ENCODE data around the gene SLC45A1.
"Not testable (repeated sequence)": the region's sequence is repeated elsewhere in the genome, so short reads cannot be mapped to it uniquely, and the experiment has no call there.

The SLC45A1 gene

DNA sequence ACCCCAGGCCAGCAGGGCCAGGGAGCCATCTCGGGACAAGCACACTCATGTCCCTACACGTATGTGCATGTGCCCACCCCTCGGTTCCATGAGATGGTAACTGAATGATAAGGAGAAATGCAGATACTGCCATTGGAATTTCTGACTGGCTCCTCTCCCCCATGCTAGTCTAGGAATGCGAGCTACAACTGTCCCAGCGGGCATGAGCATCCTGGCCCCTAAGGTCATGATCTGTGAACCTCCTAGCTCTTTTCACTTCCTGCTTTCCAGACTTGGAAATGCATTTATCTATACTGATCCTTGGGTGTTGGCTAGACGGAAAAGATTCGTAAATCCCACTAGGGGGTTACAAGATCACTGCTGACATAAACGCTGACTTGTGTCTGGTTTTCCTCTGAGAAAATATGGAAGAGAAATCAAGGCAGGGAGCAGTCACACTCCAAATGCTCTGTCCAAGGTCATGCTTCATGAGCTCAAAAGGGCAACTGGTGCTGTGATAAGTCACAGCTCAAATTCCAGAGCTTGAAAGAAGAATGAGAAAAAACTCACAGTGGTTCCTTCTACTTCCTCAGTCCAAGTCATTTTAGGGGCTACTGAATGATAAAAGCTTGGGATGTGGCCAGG, 49.8 kb downstream of the SLC45A1 start:
- DNase-seq (ENCODE audit: low spot score) = no peak

DNA sequence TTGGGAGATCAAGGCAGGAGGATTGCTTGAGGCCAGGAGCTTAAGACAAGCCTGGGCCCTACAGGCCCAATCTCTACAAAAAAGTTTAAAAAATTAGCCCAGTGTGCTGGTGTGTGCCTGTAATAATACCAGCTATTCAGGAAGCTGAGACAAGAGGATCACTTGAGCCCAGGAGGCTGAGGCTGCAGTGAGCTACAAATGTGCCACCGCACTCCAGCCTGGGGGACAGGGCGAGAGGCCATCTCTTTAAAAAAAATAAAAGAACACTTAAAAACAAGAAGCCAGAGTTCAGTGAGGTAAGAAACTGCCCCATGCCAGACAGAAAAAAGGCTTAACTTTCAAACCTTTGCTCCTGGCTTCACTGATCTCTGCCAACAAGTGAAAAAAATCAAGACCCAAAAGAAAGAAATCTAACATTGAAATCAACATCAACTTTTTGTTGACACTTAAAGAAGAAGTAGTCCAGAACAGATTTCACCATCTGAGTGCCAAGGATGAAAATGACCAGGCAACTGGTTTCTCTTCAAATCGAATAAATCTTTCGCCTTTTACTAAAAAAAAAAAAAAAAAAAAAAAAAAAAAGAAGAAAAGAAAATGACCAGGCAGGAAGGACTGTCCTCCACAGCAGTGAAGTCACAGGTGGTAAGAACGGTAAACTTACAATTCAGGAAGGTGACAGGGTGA, 51.2 kb downstream of the SLC45A1 start:
- DNase-seq (ENCODE audit: low spot score) = no peak

DNA sequence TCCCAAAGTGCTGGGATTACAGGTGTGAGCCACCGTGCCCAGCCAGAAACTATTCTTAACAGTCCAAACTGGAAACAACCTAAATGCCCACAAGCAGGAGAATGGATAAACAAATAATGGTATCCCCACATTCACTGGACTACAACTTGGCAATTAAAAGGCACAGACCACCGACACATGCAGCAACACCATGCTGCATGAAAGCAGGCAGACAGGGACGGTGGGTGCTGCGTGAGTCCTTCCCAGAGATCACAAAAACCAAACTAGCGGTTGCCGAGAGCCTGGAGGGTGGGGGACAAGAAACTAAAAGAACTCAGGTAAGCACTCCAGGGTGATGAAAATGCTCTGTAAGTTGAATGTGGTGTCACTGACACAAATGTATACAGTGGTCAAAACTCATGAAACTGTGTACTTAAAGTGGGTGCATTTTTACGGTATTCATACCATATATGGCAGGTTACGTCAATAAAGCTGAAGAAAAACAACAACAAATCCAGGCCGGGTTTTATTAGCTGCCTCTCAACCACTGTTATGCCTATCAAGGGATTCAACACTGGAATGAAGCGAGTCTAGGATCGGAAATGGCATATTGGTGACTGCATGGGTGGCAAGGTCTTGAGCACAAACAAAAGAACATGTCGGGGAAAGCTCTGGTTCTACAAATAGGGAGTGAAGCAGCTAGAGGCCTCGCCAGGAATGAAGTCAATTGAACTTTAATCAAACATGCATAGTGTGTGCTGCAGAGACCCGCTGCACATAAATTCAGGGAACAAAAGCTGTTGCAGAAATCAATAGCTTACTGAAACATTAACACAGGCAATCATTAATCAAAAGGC, 52.4 kb downstream of the SLC45A1 start:
- no peak for DNase-seq (ENCODE audit: low spot score)

DNA sequence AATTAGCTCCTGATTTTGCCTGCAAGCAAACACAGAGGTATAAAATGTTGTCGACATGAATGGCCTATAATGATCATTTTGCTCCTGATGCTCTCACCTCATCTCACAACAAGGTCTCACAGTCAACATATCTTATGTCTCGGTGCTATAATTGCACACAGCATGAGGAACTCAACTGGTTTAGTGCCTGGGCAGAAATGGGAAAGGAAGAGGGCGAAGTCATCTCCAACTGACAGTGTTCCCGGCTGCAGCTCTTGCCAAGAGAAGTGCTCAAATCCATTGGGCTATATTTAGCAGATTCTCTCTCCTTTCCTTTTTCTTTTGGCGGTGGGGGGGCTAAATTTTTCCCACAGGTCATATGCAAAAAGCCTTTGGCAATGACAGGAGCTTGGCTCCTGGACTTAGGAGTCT, 53.0 kb downstream of the SLC45A1 start:
- DNase-seq (ENCODE audit: low spot score) = no peak

DNA sequence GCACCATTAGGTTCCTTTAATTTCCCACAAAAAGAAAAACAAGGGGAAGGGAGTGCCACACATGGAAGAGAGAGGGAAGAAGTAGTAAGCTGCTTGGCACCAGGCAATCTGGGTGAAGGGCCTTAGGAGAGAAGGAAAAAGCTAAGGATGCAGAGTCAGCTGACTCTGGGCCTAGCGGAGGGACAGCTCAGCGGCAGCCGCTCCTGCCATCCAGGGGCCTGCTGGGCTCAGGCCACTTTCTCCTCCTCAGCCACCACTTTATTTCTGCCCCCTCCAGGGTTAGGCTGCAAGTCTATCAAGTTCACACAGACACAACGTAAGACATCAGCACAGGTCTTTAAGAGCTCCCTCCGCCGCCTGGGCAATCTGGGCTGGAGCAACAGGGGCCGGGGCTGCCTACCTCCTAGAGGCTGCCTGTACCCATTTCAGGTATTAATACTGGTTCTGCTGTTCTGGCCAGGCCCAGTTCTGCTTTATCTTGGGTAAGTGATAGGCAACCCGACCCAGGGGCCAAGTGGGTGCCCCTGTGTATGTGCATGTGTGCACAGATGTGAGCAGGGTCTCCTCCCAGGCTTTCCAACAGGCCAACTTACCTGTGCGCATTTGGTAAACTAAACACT, 53.6 kb downstream of the SLC45A1 start:
- no peak for DNase-seq (ENCODE audit: low spot score)

DNA sequence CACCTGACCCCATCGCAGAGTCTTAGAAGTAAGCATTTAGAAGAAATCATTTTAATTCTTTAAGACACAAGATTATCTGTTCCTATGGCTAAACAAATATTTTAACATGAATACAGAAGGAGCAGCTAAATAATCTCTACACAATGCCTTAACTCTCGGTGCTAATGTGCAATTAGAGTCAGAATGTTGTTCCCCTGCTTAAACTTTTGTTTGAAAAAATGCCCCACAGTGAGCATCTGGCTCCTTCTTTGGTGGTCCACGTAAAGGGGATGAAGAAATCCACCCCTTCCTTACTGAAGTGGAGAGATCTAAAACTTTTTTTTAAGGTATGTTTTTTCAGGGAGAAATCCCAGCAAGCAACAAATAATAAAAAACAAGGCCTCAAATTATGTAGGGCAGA, 55.2 kb downstream of the SLC45A1 start:
- no peak for DNase-seq (ENCODE audit: low spot score)

DNA sequence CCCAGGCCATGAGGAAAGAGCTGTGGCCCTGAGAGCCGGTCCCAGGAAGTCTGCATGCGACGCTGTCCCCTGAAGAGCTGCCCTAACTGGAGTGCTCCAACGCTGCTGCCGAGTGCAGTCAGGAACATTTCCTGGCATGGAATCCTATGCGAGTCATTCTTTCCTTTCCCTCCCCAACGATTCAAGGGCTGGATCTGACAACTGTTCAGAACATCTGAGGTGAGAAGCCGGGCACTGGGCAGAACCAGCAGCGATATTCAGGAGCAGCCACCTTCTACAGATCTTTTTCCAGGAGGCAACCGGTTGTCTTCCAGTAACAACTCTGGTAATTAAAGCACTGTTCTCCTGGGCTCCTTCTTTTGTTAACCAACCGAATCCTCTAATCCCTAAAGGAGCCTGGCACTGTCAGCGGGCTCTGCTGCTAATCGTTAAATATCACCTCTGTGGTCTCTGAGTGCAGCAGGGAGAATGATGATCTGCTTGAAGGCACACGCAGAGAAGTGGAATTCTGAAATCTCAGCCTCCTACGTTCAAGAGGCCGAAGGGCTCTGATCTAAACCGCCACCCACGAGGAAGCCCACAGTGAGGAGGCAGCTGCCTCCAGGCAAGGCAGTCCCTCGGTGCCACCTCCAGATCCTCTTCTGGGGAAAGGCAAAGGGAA, 55.8 kb downstream of the SLC45A1 start:
- DNase-seq (ENCODE audit: low spot score) = peak; percentile 76

DNA sequence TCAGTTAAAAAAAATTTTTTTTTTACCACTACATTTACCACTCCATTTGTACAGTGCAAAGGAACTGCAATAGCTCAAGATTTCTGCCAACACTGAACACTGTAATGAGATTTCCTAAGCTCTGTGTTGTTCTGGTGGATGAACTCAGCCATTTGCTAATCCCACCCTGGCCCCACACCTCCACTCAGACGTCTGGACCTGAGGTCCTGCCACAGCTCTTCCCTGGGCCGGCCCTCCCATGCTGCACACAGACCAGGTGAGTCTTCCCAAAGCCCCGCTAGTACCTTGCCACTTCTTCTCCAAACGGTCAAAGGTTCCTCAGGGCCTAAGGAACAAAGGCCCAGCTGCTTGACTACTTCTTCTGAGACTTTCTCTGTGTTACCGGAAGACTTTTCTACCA, 56.4 kb downstream of the SLC45A1 start:
- DNase-seq (ENCODE audit: low spot score) = no peak

DNA sequence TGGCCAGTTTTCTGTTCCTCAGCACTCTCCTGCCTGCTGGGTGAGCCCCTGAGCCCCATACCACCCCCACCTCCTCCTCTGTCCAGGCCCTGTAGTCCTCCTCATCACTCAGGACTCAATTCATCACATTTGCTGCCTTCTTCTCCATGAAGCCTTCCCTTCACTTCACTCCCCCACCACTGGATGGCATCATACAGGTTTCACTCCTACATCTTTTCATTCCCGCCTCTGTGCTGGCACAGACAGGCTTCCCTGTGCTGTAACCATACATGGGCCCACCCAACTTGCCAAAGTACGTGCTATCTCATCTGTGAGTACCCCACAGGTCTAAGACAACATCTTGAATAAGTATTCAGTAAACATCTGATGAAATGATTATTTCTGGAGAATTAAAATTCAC, 56.9 kb downstream of the SLC45A1 start:
- DNase-seq (ENCODE audit: low spot score) = no peak

DNA sequence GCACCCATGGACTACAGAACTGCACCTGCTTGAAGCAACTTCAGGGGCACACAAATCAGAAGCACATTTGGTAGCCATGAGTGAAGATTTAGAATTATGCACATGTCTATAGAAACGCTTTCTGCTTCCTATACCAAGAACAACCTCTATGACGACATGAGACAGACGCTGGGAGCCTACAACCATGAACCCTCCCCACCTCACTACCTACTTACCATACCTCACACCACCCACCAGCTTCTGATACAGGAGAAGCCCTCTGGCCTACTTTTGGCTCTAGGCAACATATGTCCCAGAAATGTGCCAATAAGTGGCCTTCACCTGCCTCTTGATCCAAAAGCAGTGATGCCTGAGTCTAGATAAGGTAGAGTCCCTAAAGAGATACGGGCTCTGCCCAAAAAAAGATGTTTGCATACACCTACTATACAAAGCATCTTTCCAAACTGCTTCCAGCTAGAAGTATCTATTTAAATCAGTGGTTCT, 58.5 kb downstream of the SLC45A1 start:
- DNase-seq (ENCODE audit: low spot score) = no peak

DNA sequence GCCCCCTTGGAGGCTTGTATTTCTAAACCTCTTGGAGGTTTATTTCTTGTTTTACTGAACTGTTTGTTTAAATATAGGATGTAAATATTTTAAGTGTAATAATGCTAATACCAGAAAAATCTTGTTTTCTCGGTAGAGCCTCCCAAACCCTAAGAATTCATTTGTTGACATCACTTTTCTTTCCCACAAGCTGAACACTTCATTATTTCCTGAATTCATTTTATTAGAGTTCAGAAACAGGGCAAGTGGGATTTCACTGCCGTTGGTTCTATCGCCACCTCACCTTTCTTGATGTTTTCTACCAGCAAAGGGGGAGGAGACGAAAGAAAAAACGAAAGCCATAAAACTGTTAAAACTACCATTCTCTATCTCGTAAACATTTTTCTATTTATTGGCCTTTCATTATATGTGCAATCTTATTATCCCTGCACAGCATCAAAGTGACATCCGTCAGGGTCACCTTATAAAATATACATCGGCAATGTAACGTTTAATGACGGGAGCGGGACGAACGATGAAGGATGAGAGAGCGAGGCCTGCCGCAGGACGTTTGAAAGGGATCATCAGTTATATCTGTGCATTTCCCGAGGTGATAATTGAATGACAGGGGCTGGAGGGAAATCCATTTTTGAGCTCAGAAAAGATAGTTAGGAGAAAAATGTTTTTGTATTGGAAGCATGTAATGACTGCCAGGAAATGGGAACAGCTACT, 59.5 kb downstream of the SLC45A1 start:
- no peak for DNase-seq (ENCODE audit: low spot score)

DNA sequence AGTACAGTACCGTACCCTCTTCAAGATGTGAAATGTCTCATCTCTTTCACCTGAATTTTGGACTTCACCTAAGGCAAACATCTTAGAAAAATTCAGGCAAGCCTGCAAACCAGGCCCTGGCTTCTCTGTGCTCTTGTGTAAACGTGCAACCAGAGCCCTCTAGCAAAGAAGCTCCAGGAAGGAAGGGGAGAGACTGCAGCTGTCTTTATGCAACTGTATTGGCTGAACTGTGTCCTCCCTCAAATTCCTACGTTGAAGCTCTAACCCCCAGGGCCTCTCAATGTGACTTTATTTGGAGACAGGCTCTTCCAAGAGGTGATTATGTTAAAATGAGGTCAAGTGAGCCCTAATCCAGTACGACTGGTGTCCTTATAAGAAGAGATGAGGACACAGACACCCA, 60.3 kb downstream of the SLC45A1 start:
- DNase-seq (ENCODE audit: low spot score) = no peak

DNA sequence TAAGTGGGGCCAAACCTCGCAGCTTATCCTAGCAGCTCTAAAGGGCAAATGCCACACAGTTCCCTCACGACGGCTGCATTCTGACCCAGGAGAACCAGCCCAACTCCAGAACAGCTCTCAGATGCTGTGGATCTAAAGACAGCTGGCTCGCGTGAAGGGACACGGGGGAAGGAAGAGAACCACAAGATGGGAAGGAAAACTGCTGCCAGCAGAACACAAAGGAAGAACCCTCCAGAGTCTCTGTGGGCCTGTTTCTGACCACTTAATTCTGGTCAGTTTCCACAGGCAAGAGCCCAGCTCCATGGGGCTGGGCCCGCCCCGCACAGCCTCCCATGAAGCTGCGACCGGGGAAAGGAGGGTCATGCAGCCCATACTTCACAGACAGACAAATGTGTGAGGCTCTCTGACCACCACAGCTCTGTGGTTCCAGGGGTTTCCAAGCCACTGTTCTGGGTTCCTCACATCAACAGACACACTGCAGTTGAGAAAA, 61.1 kb downstream of the SLC45A1 start:
- no peak for DNase-seq (ENCODE audit: low spot score)

DNA sequence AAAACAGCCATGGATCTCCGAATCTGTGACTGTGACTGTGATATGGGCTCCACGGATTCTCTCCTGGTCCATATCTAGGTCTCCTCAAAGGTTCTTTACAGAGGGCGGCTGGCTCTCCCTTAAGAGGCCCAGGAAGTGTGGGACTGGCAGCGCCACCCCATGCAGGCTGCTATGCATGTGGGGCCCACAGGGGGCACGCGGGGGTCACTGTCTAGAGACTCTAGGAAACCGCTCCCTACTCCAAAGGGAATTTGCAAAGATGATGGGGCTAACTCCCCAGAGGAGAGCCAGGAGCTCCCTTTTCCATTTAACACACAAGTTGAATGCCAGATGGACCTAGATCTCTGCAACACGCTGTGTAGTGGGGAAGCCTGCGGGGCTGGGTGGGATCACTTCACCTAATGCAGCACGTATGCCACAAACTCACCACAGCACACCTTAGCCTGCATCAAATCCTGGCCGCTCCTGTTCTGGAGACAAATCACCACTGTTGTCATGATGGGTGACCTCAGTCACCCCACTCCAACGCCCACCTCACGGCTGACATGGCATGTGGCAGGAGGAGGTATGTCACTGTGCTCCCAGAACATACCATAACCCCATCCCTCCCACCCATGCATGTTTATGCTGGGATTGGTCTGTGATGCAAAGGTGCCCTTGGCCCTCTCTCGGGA, 61.7 kb downstream of the SLC45A1 start:
- no peak for DNase-seq (ENCODE audit: low spot score)

DNA sequence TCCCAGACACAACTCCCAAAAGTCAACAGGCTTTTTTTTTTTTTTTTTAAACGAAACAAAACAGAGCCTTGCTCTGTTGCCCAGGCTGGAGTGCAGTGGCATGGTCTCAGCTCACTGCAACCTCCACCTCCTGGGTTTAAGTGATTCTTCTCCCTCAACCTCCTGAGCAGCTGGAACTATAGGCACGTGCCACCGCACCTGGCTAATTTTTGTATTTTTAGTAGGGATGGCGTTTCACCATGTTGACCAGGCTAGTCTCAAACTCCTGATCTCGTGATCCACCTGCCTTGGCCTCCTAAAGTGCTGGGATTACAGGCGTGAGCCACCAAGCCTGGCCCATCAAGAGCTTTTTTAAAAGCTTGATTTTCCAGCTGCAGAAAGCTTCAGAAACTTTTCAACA, 62.4 kb downstream of the SLC45A1 start:
- not testable (repeated sequence) for DNase-seq (ENCODE audit: low spot score)

DNA sequence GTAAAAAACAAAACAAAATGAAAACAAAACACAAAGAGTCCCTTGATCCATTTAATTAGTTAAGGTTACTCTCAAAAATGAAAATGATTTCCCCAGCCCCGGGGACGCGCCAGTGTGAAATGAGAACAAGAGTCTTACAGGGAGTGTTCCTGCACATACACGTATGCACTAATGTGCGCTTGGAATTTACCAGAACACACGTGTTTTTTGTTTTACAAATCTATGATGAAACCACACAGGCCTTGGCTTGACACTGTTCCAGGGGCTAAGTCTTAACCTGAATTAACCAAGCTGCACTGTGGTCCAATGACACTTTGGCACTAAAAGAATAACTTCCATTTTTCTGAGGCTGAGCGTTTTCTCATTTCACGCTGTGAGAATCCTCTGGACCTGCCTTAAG, 63.7 kb downstream of the SLC45A1 start:
- no peak for DNase-seq (ENCODE audit: low spot score)

DNA sequence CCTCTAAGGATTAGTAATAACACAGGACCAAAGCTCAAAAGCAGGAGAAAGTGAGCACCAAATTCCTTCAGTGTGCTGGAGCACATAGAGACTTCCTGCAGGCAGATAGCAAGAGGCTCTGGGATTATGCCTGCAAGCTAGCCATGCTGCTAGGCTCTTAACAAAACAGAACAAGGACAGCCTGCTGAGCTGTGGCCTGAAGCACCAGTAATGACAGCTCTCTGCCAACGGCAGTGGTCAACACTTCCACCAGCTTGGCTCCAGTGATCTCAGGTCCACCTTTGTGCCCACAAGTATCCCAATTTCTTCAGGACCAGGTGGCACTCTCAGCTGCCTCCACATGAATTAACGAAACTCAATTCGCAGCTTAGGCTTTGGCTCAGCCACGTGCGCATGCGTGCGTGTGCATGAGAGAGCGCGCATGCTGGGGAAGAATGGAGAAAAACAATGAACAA, 64.2 kb downstream of the SLC45A1 start:
- DNase-seq (ENCODE audit: low spot score) = no peak

DNA sequence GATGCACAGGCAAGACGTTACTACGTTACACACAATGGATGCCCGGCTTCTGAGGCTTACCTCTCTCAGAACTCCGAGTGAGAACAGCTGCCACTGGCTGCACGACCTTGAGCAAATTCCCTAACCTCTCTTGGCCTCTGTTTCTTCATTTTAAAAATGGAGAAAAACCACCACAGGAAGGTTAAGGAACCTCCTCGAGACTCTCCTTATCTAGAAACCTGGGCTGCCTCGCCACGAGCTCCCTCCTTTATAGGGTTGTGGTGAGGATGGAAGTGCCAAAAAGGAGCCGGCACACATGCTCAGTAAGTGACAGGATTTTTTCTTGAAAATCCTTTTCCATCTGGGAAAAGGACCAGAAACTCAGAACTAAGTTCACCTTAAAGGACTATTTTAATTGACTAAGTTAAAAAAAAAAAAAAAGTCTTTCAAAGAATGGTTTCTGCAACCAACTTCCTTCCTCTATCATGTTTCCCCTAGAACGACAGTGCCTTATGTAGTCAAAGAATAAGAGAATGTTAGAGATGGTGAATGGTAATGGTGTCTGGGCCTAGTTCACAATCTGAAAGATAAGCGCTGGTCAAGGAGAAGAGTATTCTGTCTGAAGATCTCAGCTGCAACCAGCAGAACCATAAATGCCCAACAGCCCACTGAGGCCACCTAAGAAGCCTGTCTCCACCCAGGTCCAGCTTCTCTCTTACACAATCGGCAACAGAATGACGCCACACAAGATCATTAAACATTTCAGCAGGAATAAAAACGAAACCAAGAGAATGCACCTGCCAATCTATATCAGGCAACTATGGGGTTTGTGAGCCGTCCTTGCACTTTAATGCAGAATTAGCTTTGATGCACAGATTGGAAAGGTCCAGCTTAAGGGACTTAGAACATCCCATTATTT, 64.9 kb downstream of the SLC45A1 start:
- DNase-seq (ENCODE audit: low spot score) = no peak

DNA sequence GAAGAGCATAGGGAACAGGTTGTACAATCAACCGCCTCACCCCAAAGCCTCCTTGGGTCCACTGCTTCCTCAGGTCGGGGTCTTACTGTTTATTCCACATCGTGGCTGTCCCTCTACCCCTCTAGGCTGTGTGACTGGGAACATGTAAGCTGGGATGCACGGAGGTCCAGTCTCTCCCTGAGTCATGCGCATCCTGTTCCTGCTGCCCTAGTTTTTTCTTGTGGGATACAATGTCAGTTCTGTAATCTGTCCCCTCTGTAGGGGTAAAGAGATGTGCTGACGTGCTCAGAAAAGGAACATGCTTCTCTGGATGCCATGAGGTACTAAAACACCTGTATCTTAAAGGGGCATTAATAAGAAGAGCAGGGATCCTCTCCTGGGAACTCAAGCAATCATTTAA, 66.2 kb downstream of the SLC45A1 start:
- no peak for DNase-seq (ENCODE audit: low spot score)

DNA sequence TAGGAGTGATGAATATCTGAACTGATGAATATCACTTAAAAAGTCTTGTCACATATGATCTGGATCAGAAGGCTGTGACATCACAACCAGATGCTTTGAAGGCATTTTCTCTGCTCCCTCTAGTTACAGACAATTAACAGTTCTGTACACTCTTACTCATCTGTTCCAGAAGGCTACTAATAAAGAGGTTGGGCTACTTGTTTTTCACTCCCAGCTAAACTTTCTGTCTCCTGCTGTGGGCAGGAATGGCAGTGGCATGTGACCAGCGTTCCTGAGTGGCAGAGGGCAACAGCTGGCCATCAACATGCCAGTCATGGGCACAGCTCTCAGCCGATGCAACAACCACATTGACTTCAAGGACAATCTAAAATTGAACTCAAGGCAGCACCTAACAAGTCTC, 66.7 kb downstream of the SLC45A1 start:
- DNase-seq (ENCODE audit: low spot score) = no peak

Measured in hepatic stellate cell (primary cell).